ENCODE results near the gene VAMP8. TPM values are rescaled to one million over a fixed set of nuclear protein-coding genes. Genes with fewer than 3 reads are reported as not detected.

VAMP8 gene
- polyA plus RNA-seq, 3 donors = 260 to 761 (median 623) TPM

DNA sequence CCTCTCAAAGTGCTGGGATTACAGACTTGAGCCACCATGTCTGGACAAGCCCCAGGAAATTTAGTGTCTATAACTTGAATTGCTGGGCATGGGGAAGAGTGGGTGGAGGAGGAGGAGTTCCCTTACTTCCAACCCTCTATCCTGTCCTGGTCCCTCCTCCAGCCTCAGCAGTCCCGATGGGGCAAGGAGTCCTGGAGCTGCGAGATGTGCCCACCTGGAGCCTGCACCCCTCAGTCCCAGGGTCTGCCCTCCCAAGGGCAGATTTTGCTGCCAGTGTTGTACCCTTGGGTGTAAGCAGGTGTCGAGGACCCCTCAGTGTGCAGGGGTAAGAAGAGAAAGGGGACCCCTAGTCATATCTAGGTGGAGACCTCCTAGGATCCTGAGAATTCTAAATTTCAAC is 2.8 kb downstream of the VAMP8 start:
- Histone ChIP-seq H4K20me1 (ENCODE audit: insufficient read depth, low read length) (peaks cover 25% of the 10 kb centered on the region), H3K36me3 (replicated peaks in 1 of 2; ENCODE audit: control insufficient read depth in 1 of 2, insufficient read depth in 2 of 2, low read length in 2 of 2) (peaks cover 15 to 24% of the 10 kb centered on the region in 2 donors), H3K4me2 (replicated peaks; ENCODE audit: extremely low read depth, low read length, poor library complexity, severe bottlenecking) (peak overlapping the region; percentile 81), H3K4me3 (replicated peaks in 1 of 3; ENCODE audit: low read depth in 2 of 3, low read length in 3 of 3) (peak overlapping the region in 1 of 3 experiments; percentile 86), H3K4me1 (ENCODE audit: control insufficient read depth in 1 of 2, insufficient read depth in 2 of 2, low read length in 2 of 2) (peaks cover 59 to 76% of the 10 kb centered on the region in 2 donors), H3K9me3 (replicated peaks in 1 of 2; ENCODE audit: control insufficient read depth in 1 of 2, insufficient read depth in 1 of 2, low read length in 2 of 2) (no peaks in the 10 kb centered on the region), H3K27ac (ENCODE audit: low read depth in 1 of 2, low read length in 2 of 2) (peak overlapping the region; percentile 85 to 91), H2AFZ (ENCODE audit: insufficient read depth, low read depth, low read length, poor library complexity, severe bottlenecking) (no peak overlapping the region), H3K27me3 (ENCODE audit: control insufficient read depth in 2 of 2, insufficient read depth in 2 of 2, low read length in 2 of 2) (no peaks in the 10 kb centered on the region), H3K79me2 (ENCODE audit: insufficient read depth, low read length) (peaks cover 72% of the 10 kb centered on the region), H3K9ac (ENCODE audit: insufficient read depth, low read length, poor library complexity, severe bottlenecking) (peak overlapping the region; percentile 76)
- Mint-ChIP-seq H3K9me3 (no peaks in the 10 kb centered on the region), H3K4me3 (peak overlapping the region; percentile 42 to 96), H3K4me1 (peaks cover 69% of the 10 kb centered on the region), H3K27ac (peak overlapping the region; percentile 92 to 98 (median 96)), H3K36me3 (peaks cover 22 to 36% of the 10 kb centered on the region in 2 donors), H3K27me3 (ENCODE audit: low read depth in 3 of 3) (peaks cover 0 to 3% (median 1%) of the 10 kb centered on the region in 3 donors)
- no peak for DNase-seq
- 61% methylated on average over 3 of the region's 3 CpGs for WGBS (ENCODE audit: insufficient coverage)
- intact Hi-C loops (cut with micrococcal nuclease) = no loop called here
- TF ChIP-seq, protein P1, sequence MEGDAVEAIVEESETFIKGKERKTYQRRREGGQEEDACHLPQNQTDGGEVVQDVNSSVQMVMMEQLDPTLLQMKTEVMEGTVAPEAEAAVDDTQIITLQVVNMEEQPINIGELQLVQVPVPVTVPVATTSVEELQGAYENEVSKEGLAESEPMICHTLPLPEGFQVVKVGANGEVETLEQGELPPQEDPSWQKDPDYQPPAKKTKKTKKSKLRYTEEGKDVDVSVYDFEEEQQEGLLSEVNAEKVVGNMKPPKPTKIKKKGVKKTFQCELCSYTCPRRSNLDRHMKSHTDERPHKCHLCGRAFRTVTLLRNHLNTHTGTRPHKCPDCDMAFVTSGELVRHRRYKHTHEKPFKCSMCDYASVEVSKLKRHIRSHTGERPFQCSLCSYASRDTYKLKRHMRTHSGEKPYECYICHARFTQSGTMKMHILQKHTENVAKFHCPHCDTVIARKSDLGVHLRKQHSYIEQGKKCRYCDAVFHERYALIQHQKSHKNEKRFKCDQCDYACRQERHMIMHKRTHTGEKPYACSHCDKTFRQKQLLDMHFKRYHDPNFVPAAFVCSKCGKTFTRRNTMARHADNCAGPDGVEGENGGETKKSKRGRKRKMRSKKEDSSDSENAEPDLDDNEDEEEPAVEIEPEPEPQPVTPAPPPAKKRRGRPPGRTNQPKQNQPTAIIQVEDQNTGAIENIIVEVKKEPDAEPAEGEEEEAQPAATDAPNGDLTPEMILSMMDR (IDR thresholded peaks at IDR 0.05) = no peak

DNA sequence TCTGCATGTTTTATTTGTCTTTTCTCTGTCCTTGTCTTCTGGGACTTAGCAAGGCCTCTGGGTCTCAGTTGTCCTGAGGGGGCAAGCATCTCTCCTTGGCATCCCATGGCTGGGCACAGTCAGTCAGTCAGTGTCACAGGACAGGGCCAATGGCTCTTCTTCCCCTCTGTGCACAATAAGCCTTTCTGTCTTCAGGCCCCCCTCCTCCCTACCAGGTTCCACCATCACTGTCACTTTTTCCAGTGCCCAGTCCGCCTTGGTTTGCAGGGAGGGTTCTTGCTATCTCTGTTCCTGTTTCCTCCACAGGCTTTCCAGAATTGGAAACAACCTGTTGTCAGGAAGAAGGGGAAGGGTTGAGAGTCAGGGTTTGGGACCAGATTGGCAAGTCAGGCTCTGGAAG is 5.1 kb downstream of the VAMP8 start:
- intact Hi-C loops (cut with micrococcal nuclease) = no loop called here
- Mint-ChIP-seq H3K9me3 (no peaks in the 10 kb centered on the region), H3K4me3 (no peak overlapping the region), H3K4me1 (peaks cover 84% of the 10 kb centered on the region), H3K27ac (peak overlapping the region; percentile 37 to 87 (median 70)), H3K36me3 (peaks cover 22 to 37% of the 10 kb centered on the region in 2 donors), H3K27me3 (ENCODE audit: low read depth in 3 of 3) (peaks cover 0 to 3% (median 0%) of the 10 kb centered on the region in 3 donors)
- no peak for DNase-seq
- H3K79me2 ChIP-seq (ENCODE audit: insufficient read depth, low read length) = peaks cover 78% of the 10 kb centered on the region
- no peaks in the 10 kb centered on the region for H3K27me3 ChIP-seq (ENCODE audit: control insufficient read depth in 2 of 2, insufficient read depth in 2 of 2, low read length in 2 of 2)
- H2AFZ ChIP-seq (ENCODE audit: insufficient read depth, low read depth, low read length, poor library complexity, severe bottlenecking) = no peak overlapping the region
- no peaks in the 10 kb centered on the region for H3K9me3 ChIP-seq (replicated peaks in 1 of 2; ENCODE audit: control insufficient read depth in 1 of 2, insufficient read depth in 1 of 2, low read length in 2 of 2)
- H3K27ac ChIP-seq (ENCODE audit: low read depth in 1 of 2, low read length in 2 of 2) = peak overlapping the region in 1 of 2 donors; percentile 35
- TF ChIP-seq, protein P1 (IDR thresholded peaks at IDR 0.05) = no peak
- no CpG with 5 or more reads among the region's 1 CpG for WGBS (ENCODE audit: insufficient coverage)
- peaks cover 75 to 89% of the 10 kb centered on the region in 2 donors for H3K4me1 ChIP-seq (ENCODE audit: control insufficient read depth in 1 of 2, insufficient read depth in 2 of 2, low read length in 2 of 2)
- peaks cover 25% of the 10 kb centered on the region for H4K20me1 ChIP-seq (ENCODE audit: insufficient read depth, low read length)
- no peak overlapping the region for H3K4me3 ChIP-seq (replicated peaks in 1 of 3; ENCODE audit: low read depth in 2 of 3, low read length in 3 of 3)
- no peak overlapping the region for H3K9ac ChIP-seq (ENCODE audit: insufficient read depth, low read length, poor library complexity, severe bottlenecking)
- H3K4me2 ChIP-seq (replicated peaks; ENCODE audit: extremely low read depth, low read length, poor library complexity, severe bottlenecking) = no peak overlapping the region
- H3K36me3 ChIP-seq (replicated peaks in 1 of 2; ENCODE audit: control insufficient read depth in 1 of 2, insufficient read depth in 2 of 2, low read length in 2 of 2) = peaks cover 15 to 24% of the 10 kb centered on the region in 2 donors

All from CD14-positive monocyte (primary cell).